K562 (cell line): ENCODE measurements around the gene VIT. TPM values are rescaled to one million over a fixed set of nuclear protein-coding genes. Genes with fewer than 3 reads are reported as not detected.
A peak's percentile ranks its signal among the peaks of the same experiment; 100 is the strongest.

ENCODE experiments used
- RAD21 ChIP-seq, 2 experiments: fragments of 250-450 bp in 1 of 2; fragments of 450-650 bp in 1 of 2; sonication (Bioruptor Pico) in 1 of 2; formaldehyde crosslinking in 1 of 2; IDR thresholded peaks in 1 of 2; conservative IDR thresholded peaks in 1 of 2; 2 replicates each; pipeline versions ENCODE4 v1.4.0 to v1.8.0; 2020 to 2022; ENCODE audit warnings: mild to moderate bottlenecking in 2 of 2, moderate library complexity in 1 of 2
- ZEB2 ChIP-seq: fragments of 450-650 bp; IDR thresholded peaks from 2 replicates; pipeline ENCODE4 v1.6.1; 2016
- polyA plus RNA-seq, 8 experiments: library from polyadenylated mRNA; depleted of rRNA in 4 of 8; stranded (reverse) in 5 of 8; unstranded in 3 of 8; fragments of >200 nt; fragmentation: Nextera tagmentation in 2 of 8; fragmentation: Illumina TruSeq in 1 of 8; extraction: Ambion mirVana in 2 of 8; extraction: Trizol in 1 of 8; gene quantifications; 2 replicates each; pipeline versions ENCODE4 v1.2.1 to v1.2.3, GENCODE V29; 2011 to 2014; ENCODE audit warnings: inconsistent platforms in 1 of 8, missing spikeins in 1 of 8
- total RNA-seq, 7 experiments: library from RNA; depleted of rRNA in 6 of 7; stranded (reverse); fragments of >200 nt in 6 of 7; fragmentation: Illumina TruSeq in 2 of 7; extraction: Trizol in 2 of 7; gene quantifications; 2 replicates each; pipeline versions ENCODE4 v1.2.1 to v1.2.3, GENCODE V29; 2011 to 2021; ENCODE audit warnings: low replicate concordance in 1 of 7
- TF ChIP-seq, protein P1 (sequence below), 2 experiments: fragments of 450-650 bp; formaldehyde crosslinking in 1 of 2; IDR thresholded peaks; 2 replicates each; pipeline versions ENCODE4 v1.4.0 to v1.6.1; 2014 to 2020; ENCODE audit warnings: mild to moderate bottlenecking in 2 of 2, borderline replicate concordance in 1 of 2, low read depth in 1 of 2

VIT gene
- total and polyA plus RNA-seq, 9 of the 15 experiments (the other 6 are each of a cell fraction or from before 2014, with no cell fraction given): not detected

DNA sequence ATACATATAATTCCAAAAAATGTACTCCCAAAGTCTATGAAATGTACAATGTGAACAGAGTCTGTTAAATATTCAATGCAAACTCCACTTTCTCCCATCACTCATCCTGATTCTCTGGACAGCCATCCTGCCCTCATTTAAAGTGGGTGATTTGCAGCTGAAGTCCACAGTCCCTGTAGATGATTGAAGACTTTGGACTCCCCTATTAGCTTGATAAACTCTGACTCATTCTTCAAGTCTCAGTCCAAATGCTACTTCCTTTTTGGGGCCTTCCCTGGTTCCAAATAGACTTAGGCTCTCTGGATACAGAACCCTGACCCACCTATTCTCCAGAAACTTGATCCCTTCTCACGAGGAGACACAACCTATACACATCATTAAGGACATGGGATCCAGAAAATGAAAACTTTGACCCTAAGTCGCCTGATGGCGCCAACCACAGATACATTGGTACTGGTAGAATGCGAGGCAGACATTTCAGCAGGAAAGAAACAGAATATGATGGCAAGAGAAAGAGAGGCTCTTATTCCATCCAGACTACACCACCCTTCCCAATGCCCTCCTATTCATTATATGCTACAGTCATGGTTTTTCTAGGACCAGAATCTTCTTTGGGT, 122.7 kb downstream of the VIT start (continued):
- TF ChIP-seq, protein P1, sequence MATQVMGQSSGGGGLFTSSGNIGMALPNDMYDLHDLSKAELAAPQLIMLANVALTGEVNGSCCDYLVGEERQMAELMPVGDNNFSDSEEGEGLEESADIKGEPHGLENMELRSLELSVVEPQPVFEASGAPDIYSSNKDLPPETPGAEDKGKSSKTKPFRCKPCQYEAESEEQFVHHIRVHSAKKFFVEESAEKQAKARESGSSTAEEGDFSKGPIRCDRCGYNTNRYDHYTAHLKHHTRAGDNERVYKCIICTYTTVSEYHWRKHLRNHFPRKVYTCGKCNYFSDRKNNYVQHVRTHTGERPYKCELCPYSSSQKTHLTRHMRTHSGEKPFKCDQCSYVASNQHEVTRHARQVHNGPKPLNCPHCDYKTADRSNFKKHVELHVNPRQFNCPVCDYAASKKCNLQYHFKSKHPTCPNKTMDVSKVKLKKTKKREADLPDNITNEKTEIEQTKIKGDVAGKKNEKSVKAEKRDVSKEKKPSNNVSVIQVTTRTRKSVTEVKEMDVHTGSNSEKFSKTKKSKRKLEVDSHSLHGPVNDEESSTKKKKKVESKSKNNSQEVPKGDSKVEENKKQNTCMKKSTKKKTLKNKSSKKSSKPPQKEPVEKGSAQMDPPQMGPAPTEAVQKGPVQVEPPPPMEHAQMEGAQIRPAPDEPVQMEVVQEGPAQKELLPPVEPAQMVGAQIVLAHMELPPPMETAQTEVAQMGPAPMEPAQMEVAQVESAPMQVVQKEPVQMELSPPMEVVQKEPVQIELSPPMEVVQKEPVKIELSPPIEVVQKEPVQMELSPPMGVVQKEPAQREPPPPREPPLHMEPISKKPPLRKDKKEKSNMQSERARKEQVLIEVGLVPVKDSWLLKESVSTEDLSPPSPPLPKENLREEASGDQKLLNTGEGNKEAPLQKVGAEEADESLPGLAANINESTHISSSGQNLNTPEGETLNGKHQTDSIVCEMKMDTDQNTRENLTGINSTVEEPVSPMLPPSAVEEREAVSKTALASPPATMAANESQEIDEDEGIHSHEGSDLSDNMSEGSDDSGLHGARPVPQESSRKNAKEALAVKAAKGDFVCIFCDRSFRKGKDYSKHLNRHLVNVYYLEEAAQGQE (IDR thresholded peaks at IDR 0.05; ENCODE audit: borderline replicate concordance): peak; percentile 26; the same call in 1 of the 2 replicates
- TF ChIP-seq, protein P1 (CRISPR knock-in tag; IDR thresholded peaks at IDR 0.05; ENCODE audit: low read depth): no peak
- TF ChIP-seq RAD21 (CRISPR knock-in tag; conservative IDR thresholded peaks at IDR 0.05 in 1 of 2, IDR thresholded peaks at IDR 0.05 in 1 of 2) (peak in 1 of 2 experiments; percentile 52; a peak in 2 of 4 replicates), ZEB2 (no peak)
